SK-N-SH (cell line): Measurements from ENCODE around the gene FRMD5. TPM values are rescaled to one million over a fixed set of nuclear protein-coding genes. Genes with fewer than 3 reads are reported as not detected.

Source experiments
- CTCF ChIA-PET: fragments of 300-600, 350-600 bp; formaldehyde crosslinking; extraction: SDS; loops from one replicate; lab custom pipeline; 2021; lab: Yijun Ruan, JAX
- POLR2A ChIA-PET: fragments of 350-600 bp; sonication (Branson Sonifier 250); formaldehyde crosslinking; extraction: SDS; loops from one replicate; lab custom pipeline; 2020; ENCODE audit warnings: antibody characterized with exemption, inconsistent platforms; lab: Yijun Ruan, JAX
- DNase-seq: peaks from one replicate; pipeline ENCODE4 v3.0.0; 2012
- H2AFZ ChIP-seq: fragments of 200-600 bp; sonication (generic); 2 replicates; pipeline ENCODE4 v1.8.1; 2016; ENCODE audit warnings: antibody characterized with exemption, mild to moderate bottlenecking, low read depth
- H3F3A ChIP-seq: fragments of 200-600 bp; sonication (generic); replicated peaks from 2 replicates; pipeline ENCODE3; 2016; ENCODE audit warnings: antibody characterized with exemption, mild to moderate bottlenecking; ENCODE audit not compliant: insufficient read depth
- H3K27ac ChIP-seq, 2 experiments: fragments of 200-500 bp in 1 of 2; fragments of 200-600 bp in 1 of 2; sonication (Bioruptor generic) in 1 of 2; sonication (generic), shearing (Covaris generic) in 1 of 2; 2 replicates each; pipeline versions ENCODE4 v1.5.1 to v1.6.1; 2014 to 2016; ENCODE audit warnings: low read depth in 2 of 2, inconsistent platforms in 1 of 2, low read length in 1 of 2, mild to moderate bottlenecking in 1 of 2, mixed read lengths in 1 of 2
- H3K27me3 ChIP-seq: fragments of 200-600 bp; sonication (generic), shearing (Covaris generic); 2 replicates; pipeline ENCODE4 v1.6.1; 2016; ENCODE audit warnings: mixed run types; ENCODE audit not compliant: insufficient read depth
- H3K36me3 ChIP-seq, 2 experiments: fragments of 200-500 bp in 1 of 2; fragments of 200-600 bp in 1 of 2; sonication (Bioruptor generic) in 1 of 2; sonication (generic) in 1 of 2; replicated peaks in 1 of 2; 2 replicates each; pipeline versions ENCODE3 to v1.5.1; 2014 to 2016; ENCODE audit warnings: low read length in 1 of 2, mild to moderate bottlenecking in 1 of 2; ENCODE audit not compliant: insufficient read depth in 2 of 2, control insufficient read depth in 1 of 2
- H3K4me1 ChIP-seq, 2 experiments: fragments of 200-500 bp in 1 of 2; fragments of 200-600 bp in 1 of 2; sonication (Bioruptor generic) in 1 of 2; sonication (generic), shearing (Covaris generic) in 1 of 2; 2 replicates each; pipeline versions ENCODE4 v1.5.1 to v1.6.1; 2014 to 2016; ENCODE audit warnings: low read depth in 1 of 2, low read length in 1 of 2, mixed run types in 1 of 2; ENCODE audit not compliant: insufficient read depth in 2 of 2, control insufficient read depth in 1 of 2
- H3K4me2 ChIP-seq: fragments of 200-600 bp; sonication (generic), shearing (Covaris generic); 2 replicates; pipeline ENCODE4 v1.6.1; 2017; ENCODE audit warnings: mixed run types
- H3K4me3 ChIP-seq, 2 experiments: fragments of 200-500 bp in 1 of 2; fragments of 200-600 bp in 1 of 2; sonication (Bioruptor generic) in 1 of 2; sonication (generic), shearing (Covaris generic) in 1 of 2; 2 replicates each; pipeline versions ENCODE4 v1.5.1 to v1.8.1; 2014 to 2016; ENCODE audit warnings: low read depth in 2 of 2, inconsistent platforms in 1 of 2, low read length in 1 of 2, mild to moderate bottlenecking in 1 of 2, mixed read lengths in 1 of 2, moderate library complexity in 1 of 2
- H3K79me2 ChIP-seq: fragments of 200-600 bp; sonication (generic); 2 replicates; pipeline ENCODE4 v1.8.1; 2017; ENCODE audit warnings: mild to moderate bottlenecking; ENCODE audit not compliant: insufficient read depth
- H3K9ac ChIP-seq: fragments of 200-600 bp; sonication (generic); 2 replicates; pipeline ENCODE4 v1.6.1; 2017; ENCODE audit warnings: mixed run types
- H3K9me2 ChIP-seq: fragments of 200-600 bp; sonication (generic); 2 replicates; pipeline ENCODE4 v1.6.1; 2017; ENCODE audit warnings: mixed run types
- H3K9me3 ChIP-seq: fragments of 200-600 bp; sonication (generic); 2 replicates; pipeline ENCODE4 v1.6.1; 2017; ENCODE audit warnings: mixed run types, mild to moderate bottlenecking, moderate library complexity
- H4K20me1 ChIP-seq: fragments of 200-600 bp; sonication (generic); 2 replicates; pipeline ENCODE4 v1.6.1; 2017; ENCODE audit warnings: mild to moderate bottlenecking, mixed run types; ENCODE audit not compliant: insufficient read depth
- ELF1 ChIP-seq: IDR thresholded peaks from 2 replicates; pipeline ENCODE4 v1.4.0; 2012
- EZH2phosphoT487 ChIP-seq: fragments of 200-600 bp; sonication (generic); IDR thresholded peaks from 2 replicates; pipeline ENCODE4 v1.6.1; 2017; ENCODE audit warnings: low read depth, mixed run types, mild to moderate bottlenecking, antibody characterized with exemption, moderate library complexity, borderline replicate concordance
- FOSL2 ChIP-seq: IDR thresholded peaks from 2 replicates; pipeline ENCODE4 v1.4.0; 2012; ENCODE audit warnings: low read depth, mild to moderate bottlenecking, moderate library complexity, borderline replicate concordance
- GATA2 ChIP-seq: sonication (generic); formaldehyde crosslinking; IDR thresholded peaks from 2 replicates; pipeline ENCODE4 v1.5.0; 2020; ENCODE audit warnings: mild to moderate bottlenecking, missing genetic modification reagents
- IRF3 ChIP-seq: fragments of 150-350 bp; IDR thresholded peaks from 2 replicates; pipeline ENCODE4 v1.6.1; 2016; ENCODE audit warnings: mild to moderate bottlenecking, low read depth, low read length
- RAD21 ChIP-seq: IDR thresholded peaks from 2 replicates; pipeline ENCODE4 v1.6.1; 2012; ENCODE audit warnings: mild to moderate bottlenecking, low read length
- SMC3 ChIP-seq: IDR thresholded peaks from 2 replicates; pipeline ENCODE4 v1.6.1; 2012; ENCODE audit warnings: low read depth, low read length, improper control_type of control experiment
- TCF12 ChIP-seq: IDR thresholded peaks from 2 replicates; pipeline ENCODE4 v1.4.0; 2012
- WGBS: methylation state at CpG from one replicate; pipeline ENCODE4 v1.1.6; 2017; ENCODE audit warnings: low lambda C conversion rate; 5-methylcytosine and 5-hydroxymethylcytosine counted together
- polyA plus RNA-seq, 3 experiments: library from polyadenylated mRNA; depleted of rRNA; stranded (reverse); fragments of >200 nt; gene quantifications; 2 replicates each; pipeline ENCODE4 v1.2.3, GENCODE V29; 2012
- small RNA-seq, 7 experiments: library from RNA; depleted of rRNA; stranded (forward); fragments of <200 nt; gene quantifications; one replicate each; pipeline ENCODE3, GENCODE V24; 2012
- TF ChIP-seq, protein P1 (sequence below): fragments of 200-600 bp; sonication (generic); IDR thresholded peaks from 2 replicates; pipeline ENCODE4 v1.6.1; 2017; ENCODE audit warnings: antibody characterized with exemption, mild to moderate bottlenecking, moderate library complexity

The FRMD5 gene
- polyA plus RNA-seq, 1 of the 3 experiments (the other 2 are of a cell fraction): 24.8 TPM

DNA sequence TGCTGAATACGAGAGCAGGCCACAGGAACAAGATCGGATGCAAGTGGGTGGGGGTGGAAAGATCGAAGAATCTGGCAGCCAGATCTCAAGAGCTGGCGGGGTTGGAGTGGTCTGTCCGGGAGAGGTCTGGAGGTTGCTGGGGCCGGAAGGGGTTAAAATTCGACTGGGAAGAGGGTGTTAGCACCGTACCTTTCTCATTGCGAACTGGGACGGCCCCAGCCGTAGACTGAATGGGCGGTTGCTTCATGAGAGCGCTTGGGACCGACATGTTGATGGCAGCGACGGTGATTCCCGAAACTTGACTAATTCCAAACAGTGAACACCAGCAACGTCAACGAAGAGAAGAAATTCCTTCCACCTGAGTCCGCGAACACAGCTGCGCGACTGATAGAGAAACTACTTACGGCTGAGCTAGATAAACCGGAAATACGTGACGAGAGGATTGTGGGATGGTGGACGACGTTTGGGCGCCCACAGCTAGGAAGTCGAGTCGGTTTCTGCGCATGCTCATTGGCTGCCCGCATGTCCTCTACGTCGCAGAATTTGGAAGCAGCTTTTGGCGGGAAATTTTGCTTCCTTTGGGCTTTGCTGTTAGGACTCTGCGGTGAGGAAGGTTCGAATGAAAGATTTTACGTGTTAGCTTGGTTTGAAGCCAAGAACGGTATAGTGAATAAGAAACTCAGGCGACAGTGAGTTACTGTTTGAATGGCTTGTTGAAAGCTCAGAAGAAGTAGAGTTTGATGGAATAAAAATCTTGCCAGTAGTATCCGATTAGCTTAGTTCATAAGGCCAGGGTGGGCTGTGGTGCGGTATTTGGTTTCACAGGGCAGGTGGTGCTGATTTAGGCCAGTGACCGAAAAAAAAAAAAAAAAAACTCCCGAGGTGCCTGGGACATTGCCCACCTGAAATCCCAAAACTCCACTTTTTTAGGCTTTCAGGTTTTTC lies 370.5 kb downstream of the FRMD5 start, which contains the start of gene MFAP1 (continued):
- TF ChIP-seq, protein P1, sequence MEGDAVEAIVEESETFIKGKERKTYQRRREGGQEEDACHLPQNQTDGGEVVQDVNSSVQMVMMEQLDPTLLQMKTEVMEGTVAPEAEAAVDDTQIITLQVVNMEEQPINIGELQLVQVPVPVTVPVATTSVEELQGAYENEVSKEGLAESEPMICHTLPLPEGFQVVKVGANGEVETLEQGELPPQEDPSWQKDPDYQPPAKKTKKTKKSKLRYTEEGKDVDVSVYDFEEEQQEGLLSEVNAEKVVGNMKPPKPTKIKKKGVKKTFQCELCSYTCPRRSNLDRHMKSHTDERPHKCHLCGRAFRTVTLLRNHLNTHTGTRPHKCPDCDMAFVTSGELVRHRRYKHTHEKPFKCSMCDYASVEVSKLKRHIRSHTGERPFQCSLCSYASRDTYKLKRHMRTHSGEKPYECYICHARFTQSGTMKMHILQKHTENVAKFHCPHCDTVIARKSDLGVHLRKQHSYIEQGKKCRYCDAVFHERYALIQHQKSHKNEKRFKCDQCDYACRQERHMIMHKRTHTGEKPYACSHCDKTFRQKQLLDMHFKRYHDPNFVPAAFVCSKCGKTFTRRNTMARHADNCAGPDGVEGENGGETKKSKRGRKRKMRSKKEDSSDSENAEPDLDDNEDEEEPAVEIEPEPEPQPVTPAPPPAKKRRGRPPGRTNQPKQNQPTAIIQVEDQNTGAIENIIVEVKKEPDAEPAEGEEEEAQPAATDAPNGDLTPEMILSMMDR: no peak
- no peak for TF ChIP-seq RAD21
- no peak for TF ChIP-seq EZH2phosphoT487
- TF ChIP-seq IRF3: no peak
- no peak for TF ChIP-seq SMC3

GRCh38 chr15:43821505-43821904 lies 373.6 kb downstream of the FRMD5 start:
- ChIA-PET POLR2A (interaction anchor here (0.6 kb wide), 1 partner anchor 21 kb away, joined by 3 read pairs; the partner anchor contains the start of gene HYPK), CTCF (interaction anchor here (1.4 kb wide), 1 partner anchor 10 kb away, joined by 3 read pairs; no protein-coding TSS in a partner anchor)
- 53% methylated on average over 3 of the region's 3 CpGs for WGBS
- Histone ChIP-seq H3K27me3 (no peaks in the 10 kb centered on the region), H3K27ac (no peak overlapping the region), H2AFZ (no peak overlapping the region), H3K4me1 (peaks cover 8 to 10% of the 10 kb centered on the region in 2 experiments; a peak in 3 of 4 replicates), H3K9ac (no peak overlapping the region), H3F3A (peaks cover 12% of the 10 kb centered on the region), H3K36me3 (peaks cover 11 to 17% of the 10 kb centered on the region in 2 experiments), H3K79me2 (peaks cover 78% of the 10 kb centered on the region), H3K4me2 (peak overlapping the region; percentile 51), H4K20me1 (0 out of 2 replicates have a peak, but pooled peaks cover 11% of the 10 kb centered on the region), H3K9me2 (no peaks in the 10 kb centered on the region), H3K4me3 (0 out of 4 replicates have a peak overlapping the region, but pooled peaks of 1 of the 2 experiments have one; percentile 16), H3K9me3 (no peaks in the 10 kb centered on the region)
- TF ChIP-seq IRF3 (no peak), TCF12 (no peak), GATA2 (CRISPR knock-in tag) (no peak), FOSL2 (no peak), ELF1 (no peak)
- no peak for DNase-seq

Small RNAs within 50 kb of the gene (small RNA-seq; reads per million reads assigned to genes)
- gene RF00019: 0 reads per million in 7 experiments

Other genes starting within 250 kb of the FRMD5 start
- 28.1 and 33.3 TPM in 2 replicates for gene GOLM2, start 93.4 kb upstream of the FRMD5 start, polyA plus RNA-seq (2012; rRNA removed)
- 9.0 and 13.7 TPM in 2 replicates for gene CTDSPL2, start 232.4 kb upstream of the FRMD5 start, polyA plus RNA-seq (2012; rRNA removed)